Erythroblast (primary cell): ENCODE results near the gene ADD1.

Experiments
- GATA1 ChIP-seq: IDR thresholded peaks from 2 replicates; pipeline ENCODE4 v1.6.1; 2011; ENCODE audit warnings: low read depth, mild to moderate bottlenecking, control low read depth, low read length, moderate library complexity
- POLR2A ChIP-seq: IDR thresholded peaks from 2 replicates; pipeline ENCODE4 v1.6.1; 2011; ENCODE audit warnings: mild to moderate bottlenecking, low read length

GRCh38 chr4:2971275-2971674 is 127.6 kb downstream of the ADD1 start:
- TF ChIP-seq POLR2A (no peak), GATA1 (no peak)
